Kidney epithelial cell (primary cell): ENCODE data around the gene SLC48A1. TPM values are rescaled to one million over a fixed set of nuclear protein-coding genes. Genes with fewer than 3 reads are reported as not detected.
A peak's percentile ranks its signal among the peaks of the same experiment; 100 is the strongest.

ENCODE experiments used
- DNase-seq: peaks from one replicate; pipeline ENCODE4 v3.0.0-alpha.2; 2010; ENCODE audit warnings: low read depth
- H3K27me3 ChIP-seq: 2 replicates; pipeline ENCODE4 v1.6.0; 2011; ENCODE audit warnings: low read length; ENCODE audit not compliant: control insufficient read depth, insufficient read depth
- H3K36me3 ChIP-seq: 2 replicates; pipeline ENCODE4 v1.5.1; 2011; ENCODE audit warnings: low read length; ENCODE audit not compliant: control insufficient read depth, insufficient read depth
- H3K4me3 ChIP-seq: 2 replicates; pipeline ENCODE4 v1.5.1; 2011; ENCODE audit warnings: low read depth, mild to moderate bottlenecking, control low read depth, low read length
- total RNA-seq: library from RNA; depleted of rRNA; stranded (reverse); fragments of >200 nt; gene quantifications from 2 replicates; pipeline ENCODE4 v1.2.3, GENCODE V29; 2015
- TF ChIP-seq, protein P1 (sequence below): IDR thresholded peaks from 2 replicates; pipeline ENCODE4 v1.5.1; 2011; ENCODE audit warnings: mild to moderate bottlenecking, moderate library complexity, low read length, control low read depth, inconsistent platforms; ENCODE audit not compliant: insufficient read depth, poor library complexity, severe bottlenecking

The SLC48A1 gene
- total RNA-seq, result 18.5 and 26.5 TPM in 2 replicates

DNA sequence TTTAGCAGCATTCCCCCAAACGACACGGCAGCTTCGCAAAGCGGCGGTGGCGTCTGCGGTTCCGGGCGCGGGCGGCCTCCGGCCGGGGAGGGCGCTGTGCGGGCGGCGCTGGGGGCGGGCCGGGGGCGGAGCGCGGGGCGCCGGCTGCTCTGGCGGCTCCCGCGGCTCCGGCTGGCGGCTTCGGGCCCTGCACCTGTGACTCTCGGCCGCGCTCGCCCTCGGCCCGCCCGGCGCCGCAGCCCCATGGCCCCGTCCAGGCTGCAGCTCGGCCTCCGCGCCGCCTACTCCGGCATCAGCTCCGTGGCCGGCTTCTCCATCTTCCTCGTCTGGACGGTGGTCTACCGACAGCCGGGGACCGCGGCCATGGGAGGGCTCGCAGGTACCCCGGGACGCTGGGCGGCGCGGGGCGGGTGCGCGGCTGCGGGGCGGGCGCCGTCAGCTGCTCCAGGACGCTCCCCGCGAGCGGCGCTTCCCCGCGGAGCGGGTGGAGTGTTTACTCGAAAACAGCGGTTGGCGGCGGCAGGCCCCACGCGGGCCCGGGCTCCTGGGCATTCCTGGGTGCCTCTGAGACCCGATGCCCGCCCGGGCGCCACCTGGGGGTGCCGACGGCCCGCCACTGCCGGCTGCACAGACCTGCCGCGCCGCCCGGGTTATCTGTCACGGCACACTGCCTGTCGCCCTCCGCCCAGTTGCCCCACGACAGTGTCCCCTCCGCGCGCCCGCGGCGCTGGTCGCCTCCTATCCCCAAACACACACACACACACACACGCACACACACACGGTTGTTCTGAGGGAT is at the start of gene SLC48A1:
Gene SLC48A1, plus strand, starts transcription at position 177 of the 796 bp plus-strand sequence. Its CDS starts 67 bp downstream, at position 244.
- Histone ChIP-seq H3K36me3 (no peaks in the 10 kb centered on the region), H3K27me3 (no peaks in the 10 kb centered on the region), H3K4me3 (peak within 1 kb of the TSS; percentile 57)
- no peak for DNase-seq
- TF ChIP-seq, protein P1, sequence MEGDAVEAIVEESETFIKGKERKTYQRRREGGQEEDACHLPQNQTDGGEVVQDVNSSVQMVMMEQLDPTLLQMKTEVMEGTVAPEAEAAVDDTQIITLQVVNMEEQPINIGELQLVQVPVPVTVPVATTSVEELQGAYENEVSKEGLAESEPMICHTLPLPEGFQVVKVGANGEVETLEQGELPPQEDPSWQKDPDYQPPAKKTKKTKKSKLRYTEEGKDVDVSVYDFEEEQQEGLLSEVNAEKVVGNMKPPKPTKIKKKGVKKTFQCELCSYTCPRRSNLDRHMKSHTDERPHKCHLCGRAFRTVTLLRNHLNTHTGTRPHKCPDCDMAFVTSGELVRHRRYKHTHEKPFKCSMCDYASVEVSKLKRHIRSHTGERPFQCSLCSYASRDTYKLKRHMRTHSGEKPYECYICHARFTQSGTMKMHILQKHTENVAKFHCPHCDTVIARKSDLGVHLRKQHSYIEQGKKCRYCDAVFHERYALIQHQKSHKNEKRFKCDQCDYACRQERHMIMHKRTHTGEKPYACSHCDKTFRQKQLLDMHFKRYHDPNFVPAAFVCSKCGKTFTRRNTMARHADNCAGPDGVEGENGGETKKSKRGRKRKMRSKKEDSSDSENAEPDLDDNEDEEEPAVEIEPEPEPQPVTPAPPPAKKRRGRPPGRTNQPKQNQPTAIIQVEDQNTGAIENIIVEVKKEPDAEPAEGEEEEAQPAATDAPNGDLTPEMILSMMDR, result peak; percentile 14

DNA sequence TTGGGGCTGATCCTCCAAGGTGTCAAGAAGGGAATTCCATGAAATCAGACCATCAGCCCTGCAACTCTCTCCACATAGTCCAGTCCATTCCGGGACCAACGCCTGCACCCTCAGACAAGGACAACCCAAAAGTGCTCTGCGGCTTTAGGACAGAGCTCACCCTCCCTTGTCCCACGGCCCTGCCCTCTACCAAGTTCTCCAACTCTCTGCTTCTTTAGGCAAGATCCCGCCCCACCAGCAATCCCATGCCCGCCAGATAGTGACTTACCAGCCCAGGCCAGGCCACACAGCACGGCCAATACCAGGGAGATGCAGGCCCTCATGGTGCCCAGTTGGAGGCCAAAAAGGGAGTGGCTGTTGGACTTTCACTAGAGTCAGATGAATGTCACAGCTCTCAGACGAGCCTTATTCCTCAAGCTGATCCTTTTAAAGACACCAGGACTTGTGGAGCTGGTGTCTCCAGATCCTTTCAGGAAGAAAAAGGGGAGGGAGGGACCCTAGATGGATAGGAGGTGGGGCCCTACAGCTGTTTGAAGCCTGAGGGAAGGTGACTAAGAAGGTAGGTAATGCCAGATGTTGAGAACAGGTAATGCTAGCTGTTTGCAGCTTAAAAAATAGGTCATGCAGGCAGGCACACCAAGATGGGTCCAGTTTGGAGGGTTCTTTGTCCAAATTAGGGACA is 47.8 kb upstream of the SLC48A1 start, which contains the start of gene ENDOU:
Gene ENDOU, minus strand, starts transcription at position 400 of the 682 bp plus-strand sequence. Its CDS starts 77 bp downstream, at position 323.
- no peak within 1 kb of the TSS for H3K4me3 ChIP-seq
- no peak for DNase-seq
- TF ChIP-seq, protein P1, result no peak
- no peaks in the 10 kb centered on the region for H3K27me3 ChIP-seq
- H3K36me3 ChIP-seq, result no peaks in the 10 kb centered on the region

DNA sequence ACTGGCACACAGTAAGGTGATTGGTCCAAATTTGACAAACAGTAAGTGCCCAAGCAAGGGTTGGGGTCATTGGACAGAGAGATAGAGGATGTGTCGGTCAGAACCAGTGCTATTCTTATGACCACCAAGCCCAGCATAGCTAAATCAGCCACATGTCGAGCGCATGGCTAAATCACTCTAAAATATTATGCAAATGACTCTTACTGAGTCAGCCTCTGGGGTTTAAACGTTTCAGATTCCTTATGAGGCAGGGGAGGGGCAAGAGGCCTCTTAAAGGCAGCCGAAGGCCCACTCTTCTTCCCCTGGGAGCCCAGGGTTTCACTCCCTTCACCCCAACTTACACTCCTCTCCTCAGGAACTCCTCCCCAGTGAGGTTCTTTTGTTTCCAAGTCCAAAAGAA is 47.1 kb upstream of the SLC48A1 start:
- Histone ChIP-seq H3K36me3 (no peaks in the 10 kb centered on the region), H3K27me3 (no peaks in the 10 kb centered on the region), H3K4me3 (no peak overlapping the region)
- TF ChIP-seq, protein P1, result no peak
- no peak for DNase-seq

GRCh38 chr12:47729233-47729632 is 43.8 kb upstream of the SLC48A1 start:
- DNase-seq, result no peak
- Histone ChIP-seq H3K36me3 (no peaks in the 10 kb centered on the region), H3K4me3 (no peak overlapping the region), H3K27me3 (peaks cover 3% of the 10 kb centered on the region)
- TF ChIP-seq, protein P1, result no peak

- TF ChIP-seq, protein P1, result no peak
- H3K4me3 ChIP-seq, result no peak overlapping the region
- H3K36me3 ChIP-seq, result no peaks in the 10 kb centered on the region
- H3K27me3 ChIP-seq, result peaks cover 3% of the 10 kb centered on the region
- DNase-seq, result no peak
Measured at GRCh38 chr12:47730341-47730744, 42.7 kb upstream of the SLC48A1 start.
